Measurements from ENCODE around the gene RND3.

Gene RND3

GRCh38 chr2:150482111-150482510 is 5.4 kb downstream of the RND3 start:
- no peak for TF ChIP-seq CTCF (IDR thresholded peaks at IDR 0.05; ENCODE audit: control insufficient read depth, insufficient read depth, low read depth, low read length, missing control alignments)
- DNase-seq (ENCODE audit: low read depth), result no peak
- no peak overlapping the region for H3K4me3 ChIP-seq (ENCODE audit: control insufficient read depth, low read depth, low read length)

- H3K4me3 ChIP-seq (ENCODE audit: control insufficient read depth, low read depth, low read length), result no peak overlapping the region; the same call in 1 of the 2 replicates
- TF ChIP-seq CTCF (IDR thresholded peaks at IDR 0.05; ENCODE audit: control insufficient read depth, insufficient read depth, low read depth, low read length, missing control alignments), result no peak
- no peak for DNase-seq (ENCODE audit: low read depth)
Observed at GRCh38 chr2:150480971-150481830, 6.3 kb downstream of the RND3 start.

GRCh38 chr2:150480241-150480640 is 7.2 kb downstream of the RND3 start:
- DNase-seq (ENCODE audit: low read depth), result no peak
- no peak for TF ChIP-seq CTCF (IDR thresholded peaks at IDR 0.05; ENCODE audit: control insufficient read depth, insufficient read depth, low read depth, low read length, missing control alignments)
- H3K4me3 ChIP-seq (ENCODE audit: control insufficient read depth, low read depth, low read length), result no peak overlapping the region

GRCh38 chr2:150479075-150479915 is 8.2 kb downstream of the RND3 start:
- no peak overlapping the region; the same call in 1 of the 2 replicates for H3K4me3 ChIP-seq (ENCODE audit: control insufficient read depth, low read depth, low read length)
- DNase-seq (ENCODE audit: low read depth), result no peak
- TF ChIP-seq CTCF (IDR thresholded peaks at IDR 0.05; ENCODE audit: control insufficient read depth, insufficient read depth, low read depth, low read length, missing control alignments), result no peak

- no peak for DNase-seq (ENCODE audit: low read depth)
- peak overlapping the region; percentile 16 for H3K4me3 ChIP-seq (ENCODE audit: control insufficient read depth, low read depth, low read length)
Observed at GRCh38 chr2:150478200-150478974, 9.1 kb downstream of the RND3 start.

More at GRCh38 chr2:150478200-150478974, 9.1 kb downstream of the RND3 start:
- TF ChIP-seq CTCF (IDR thresholded peaks at IDR 0.05; ENCODE audit: control insufficient read depth, insufficient read depth, low read depth, low read length, missing control alignments), result no peak

All from AG09309 (cell line).